ENCODE data around the gene SLC34A1. TPM values are rescaled to one million over a fixed set of nuclear protein-coding genes. Genes with fewer than 3 reads are reported as not detected.
A peak's percentile ranks its signal among the peaks of the same experiment; 100 is the strongest.

SLC34A1 gene
- total and polyA plus RNA-seq, 2 experiments from 2014 or later = not detected

DNA sequence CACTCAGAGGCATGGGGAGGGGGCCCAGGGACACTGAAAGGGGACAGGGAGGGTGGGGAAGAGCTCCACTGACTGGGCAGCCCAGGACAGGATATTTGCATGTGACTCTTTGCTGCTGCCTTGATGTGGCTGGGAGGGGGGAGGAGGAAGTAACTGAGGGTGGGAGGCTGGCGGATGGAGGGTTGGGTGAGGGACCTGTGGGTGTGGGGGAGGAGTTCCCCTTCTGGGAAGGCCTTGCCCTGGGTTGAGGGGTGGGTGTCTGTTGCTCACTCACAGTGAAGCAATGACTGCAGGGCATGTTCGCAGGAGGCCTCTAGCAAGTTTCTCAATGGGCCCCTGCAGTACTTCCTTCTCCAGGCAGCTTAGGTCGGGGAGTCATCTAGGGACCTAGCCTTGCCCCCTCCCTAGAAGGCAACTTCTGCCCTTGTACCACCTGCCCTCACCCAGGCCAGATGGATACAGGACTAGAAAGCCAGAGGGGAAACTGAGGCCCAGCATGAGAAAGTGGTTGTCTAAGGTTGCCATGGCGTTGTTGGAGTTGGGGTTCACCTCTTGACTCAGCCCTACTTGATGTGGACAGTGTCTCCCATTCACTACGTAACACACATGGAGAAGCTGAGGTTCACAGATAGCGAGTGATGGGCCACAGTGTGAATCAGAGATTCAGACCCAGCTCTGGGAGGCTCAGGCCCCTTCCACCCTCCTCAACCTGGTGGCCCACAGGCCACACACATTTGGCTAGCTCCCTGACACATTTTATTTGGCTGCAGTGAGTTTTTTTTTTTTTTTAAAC lies 45.2 kb downstream of the SLC34A1 start:
- H3F3A ChIP-seq (replicated peaks; ENCODE audit: low read depth) = peaks cover 16% of the 10 kb centered on the region
- H3K4me1 ChIP-seq (ENCODE audit: insufficient read depth) = peaks cover 20% of the 10 kb centered on the region
- ATAC-seq (no peak), DNase-seq (ENCODE audit: low spot score) (no peak)
- Mint-ChIP-seq H3K27me3 (ENCODE audit: insufficient read depth, low read depth, poor library complexity) (peaks cover 20% of the 10 kb centered on the region), H3K4me3 (peak overlapping the region; percentile 16; the same call in 1 of the 3 replicates), H3K9me3 (no peaks in the 10 kb centered on the region; the same call in 2 of the 3 replicates), H3K27ac (peak overlapping the region; percentile 22; the same call in 1 of the 2 replicates), H3K4me1 (peaks cover 24% of the 10 kb centered on the region), H3K36me3 (ENCODE audit: low read depth) (peaks cover 13% of the 10 kb centered on the region)
- H3K27me3 ChIP-seq (ENCODE audit: insufficient read depth) = no peaks in the 10 kb centered on the region
- peaks cover 13% of the 10 kb centered on the region for H4K20me1 ChIP-seq (replicated peaks; ENCODE audit: insufficient read depth)
- H3K27ac ChIP-seq (ENCODE audit: low read depth) = no peak overlapping the region
- H3K9me2 ChIP-seq (ENCODE audit: insufficient read depth) = no peaks in the 10 kb centered on the region
- H3K4me3 ChIP-seq = no peak overlapping the region
- TF ChIP-seq EZH2 (IDR thresholded peaks at IDR 0.05; ENCODE audit: low read depth, unreplicated experiment) = no peak
- TF ChIP-seq, protein P1, sequence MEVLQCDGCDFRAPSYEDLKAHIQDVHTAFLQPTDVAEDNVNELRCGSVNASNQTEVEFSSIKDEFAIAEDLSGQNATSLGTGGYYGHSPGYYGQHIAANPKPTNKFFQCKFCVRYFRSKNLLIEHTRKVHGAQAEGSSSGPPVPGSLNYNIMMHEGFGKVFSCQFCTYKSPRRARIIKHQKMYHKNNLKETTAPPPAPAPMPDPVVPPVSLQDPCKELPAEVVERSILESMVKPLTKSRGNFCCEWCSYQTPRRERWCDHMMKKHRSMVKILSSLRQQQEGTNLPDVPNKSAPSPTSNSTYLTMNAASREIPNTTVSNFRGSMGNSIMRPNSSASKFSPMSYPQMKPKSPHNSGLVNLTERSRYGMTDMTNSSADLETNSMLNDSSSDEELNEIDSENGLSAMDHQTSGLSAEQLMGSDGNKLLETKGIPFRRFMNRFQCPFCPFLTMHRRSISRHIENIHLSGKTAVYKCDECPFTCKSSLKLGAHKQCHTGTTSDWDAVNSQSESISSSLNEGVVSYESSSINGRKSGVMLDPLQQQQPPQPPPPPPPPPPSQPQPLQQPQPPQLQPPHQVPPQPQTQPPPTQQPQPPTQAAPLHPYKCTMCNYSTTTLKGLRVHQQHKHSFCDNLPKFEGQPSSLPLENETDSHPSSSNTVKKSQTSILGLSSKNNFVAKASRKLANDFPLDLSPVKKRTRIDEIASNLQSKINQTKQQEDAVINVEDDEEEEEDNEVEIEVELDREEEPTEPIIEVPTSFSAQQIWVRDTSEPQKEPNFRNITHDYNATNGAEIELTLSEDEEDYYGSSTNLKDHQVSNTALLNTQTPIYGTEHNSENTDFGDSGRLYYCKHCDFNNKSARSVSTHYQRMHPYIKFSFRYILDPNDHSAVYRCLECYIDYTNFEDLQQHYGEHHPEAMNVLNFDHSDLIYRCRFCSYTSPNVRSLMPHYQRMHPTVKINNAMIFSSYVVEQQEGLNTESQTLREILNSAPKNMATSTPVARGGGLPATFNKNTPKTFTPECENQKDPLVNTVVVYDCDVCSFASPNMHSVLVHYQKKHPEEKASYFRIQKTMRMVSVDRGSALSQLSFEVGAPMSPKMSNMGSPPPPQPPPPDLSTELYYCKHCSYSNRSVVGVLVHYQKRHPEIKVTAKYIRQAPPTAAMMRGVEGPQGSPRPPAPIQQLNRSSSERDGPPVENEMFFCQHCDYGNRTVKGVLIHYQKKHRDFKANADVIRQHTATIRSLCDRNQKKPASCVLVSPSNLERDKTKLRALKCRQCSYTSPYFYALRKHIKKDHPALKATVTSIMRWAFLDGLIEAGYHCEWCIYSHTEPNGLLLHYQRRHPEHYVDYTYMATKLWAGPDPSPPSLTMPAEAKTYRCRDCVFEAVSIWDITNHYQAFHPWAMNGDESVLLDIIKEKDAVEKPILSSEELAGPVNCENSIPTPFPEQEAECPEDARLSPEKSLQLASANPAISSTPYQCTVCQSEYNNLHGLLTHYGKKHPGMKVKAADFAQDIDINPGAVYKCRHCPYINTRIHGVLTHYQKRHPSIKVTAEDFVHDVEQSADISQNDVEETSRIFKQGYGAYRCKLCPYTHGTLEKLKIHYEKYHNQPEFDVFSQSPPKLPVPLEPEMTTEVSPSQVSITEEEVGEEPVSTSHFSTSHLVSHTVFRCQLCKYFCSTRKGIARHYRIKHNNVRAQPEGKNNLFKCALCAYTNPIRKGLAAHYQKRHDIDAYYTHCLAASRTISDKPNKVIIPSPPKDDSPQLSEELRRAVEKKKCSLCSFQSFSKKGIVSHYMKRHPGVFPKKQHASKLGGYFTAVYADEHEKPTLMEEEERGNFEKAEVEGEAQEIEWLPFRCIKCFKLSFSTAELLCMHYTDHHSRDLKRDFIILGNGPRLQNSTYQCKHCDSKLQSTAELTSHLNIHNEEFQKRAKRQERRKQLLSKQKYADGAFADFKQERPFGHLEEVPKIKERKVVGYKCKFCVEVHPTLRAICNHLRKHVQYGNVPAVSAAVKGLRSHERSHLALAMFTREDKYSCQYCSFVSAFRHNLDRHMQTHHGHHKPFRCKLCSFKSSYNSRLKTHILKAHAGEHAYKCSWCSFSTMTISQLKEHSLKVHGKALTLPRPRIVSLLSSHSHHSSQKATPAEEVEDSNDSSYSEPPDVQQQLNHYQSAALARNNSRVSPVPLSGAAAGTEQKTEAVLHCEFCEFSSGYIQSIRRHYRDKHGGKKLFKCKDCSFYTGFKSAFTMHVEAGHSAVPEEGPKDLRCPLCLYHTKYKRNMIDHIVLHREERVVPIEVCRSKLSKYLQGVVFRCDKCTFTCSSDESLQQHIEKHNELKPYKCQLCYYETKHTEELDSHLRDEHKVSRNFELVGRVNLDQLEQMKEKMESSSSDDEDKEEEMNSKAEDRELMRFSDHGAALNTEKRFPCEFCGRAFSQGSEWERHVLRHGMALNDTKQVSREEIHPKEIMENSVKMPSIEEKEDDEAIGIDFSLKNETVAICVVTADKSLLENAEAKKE (CRISPR knock-in tag; IDR thresholded peaks at IDR 0.05) = no peak
- no peak for TF ChIP-seq STAT1 (IDR thresholded peaks at IDR 0.05; ENCODE audit: unreplicated experiment)
- TF ChIP-seq ZNF331 (CRISPR knock-in tag; IDR thresholded peaks at IDR 0.05; ENCODE audit: low read depth) = no peak
- TF ChIP-seq NANOG (IDR thresholded peaks at IDR 0.05; ENCODE audit: borderline replicate concordance) = no peak
- TF ChIP-seq REST (IDR thresholded peaks at IDR 0.05; ENCODE audit: unreplicated experiment) = no peak
- no peak for TF ChIP-seq JUNB (IDR thresholded peaks at IDR 0.05; ENCODE audit: unreplicated experiment)
- no peak for TF ChIP-seq EZH2phosphoT487 (IDR thresholded peaks at IDR 0.05; ENCODE audit: unreplicated experiment)
- TF ChIP-seq ETS1 (IDR thresholded peaks at IDR 0.05) = no peak
- TF ChIP-seq CREB1 (CRISPR knock-in tag; IDR thresholded peaks at IDR 0.05; ENCODE audit: low read depth) = no peak
- no peak for TF ChIP-seq CTCF (conservative IDR thresholded peaks at IDR 0.05; ENCODE audit: low read depth in 2 of 2)
- no peak for TF ChIP-seq ZNF114 (CRISPR knock-in tag; IDR thresholded peaks at IDR 0.05)
- TF ChIP-seq POLR2AphosphoS5 (IDR thresholded peaks at IDR 0.05; ENCODE audit: low read depth) = no peak
- H2AFZ ChIP-seq = no peak overlapping the region
- H3K79me2 ChIP-seq (replicated peaks; ENCODE audit: insufficient read depth) = peaks cover 21% of the 10 kb centered on the region
- no peaks in the 10 kb centered on the region; the same call in 1 of the 2 replicates for H3K36me3 ChIP-seq (ENCODE audit: insufficient read depth)
- H3K4me2 ChIP-seq = no peak overlapping the region

Data from GM23338 (cell line).